Spleen (tissue), 7 donors: ENCODE measurements around the gene LDLRAD2.

Experiments
- CTCF ChIP-seq, 11 experiments: fragments of 200-600 bp in 7 of 11; fragments of 450-650 bp in 4 of 11; sonication (generic) in 4 of 11; IDR thresholded peaks in 8 of 11; conservative IDR thresholded peaks in 3 of 11; 1 replicate in 7 of 11; 2 replicates in 4 of 11; pipeline versions ENCODE4 v1.4.0 to v1.8.0; 2016 to 2021; ENCODE audit warnings: antibody characterized with exemption in 11 of 11, inconsistent platforms in 4 of 11, mild to moderate bottlenecking in 1 of 11
- POLR2A ChIP-seq, 3 donors: fragments of 450-650 bp; IDR thresholded peaks; one replicate each; pipeline ENCODE4 v1.5.1; 2017; ENCODE audit warnings: antibody characterized with exemption in 3 of 3, mild to moderate bottlenecking in 1 of 3
- POLR2AphosphoS5 ChIP-seq, 3 donors: sonication (generic); formaldehyde crosslinking; IDR thresholded peaks; one replicate each; pipeline ENCODE4 v1.5.1; 2017; ENCODE audit warnings: antibody characterized with exemption in 3 of 3
- donor health status: DM: no; HTN: no; CAD: no; lungs with moderate emphysema.
- donor health status: DM: no; HTN: no; CAD: no.
- donor health status: DM: no; HTN: no; CAD: no.

GRCh38 chr1:21822349-21822748 is 10.3 kb downstream of the LDLRAD2 start:
- no peak for TF ChIP-seq CTCF (IDR thresholded peaks at IDR 0.05 in 8 of 11, conservative IDR thresholded peaks at IDR 0.05 in 3 of 11)
- no peak for TF ChIP-seq POLR2A (IDR thresholded peaks at IDR 0.05)
- no peak for TF ChIP-seq POLR2AphosphoS5 (IDR thresholded peaks at IDR 0.05)
